Mesendoderm (in vitro differentiated cells): ENCODE measurements around the gene CADM4.
A peak's percentile ranks its signal among the peaks of the same experiment; 100 is the strongest.

ENCODE experiments used
- DNase-seq: peaks from one replicate; pipeline ENCODE4 v3.0.0; 2013
- H2AK5ac ChIP-seq: 2 replicates; pipeline ENCODE4 v1.6.1; 2013; ENCODE audit warnings: low read length, inconsistent platforms
- H2BK120ac ChIP-seq: 2 replicates; pipeline ENCODE4 v1.6.1; 2013; ENCODE audit warnings: low read depth, mild to moderate bottlenecking, low read length, moderate library complexity, mixed read lengths
- H2BK15ac ChIP-seq: replicated peaks from 2 replicates; pipeline ENCODE4 v1.6.1; 2013; ENCODE audit warnings: low read depth, mild to moderate bottlenecking, moderate library complexity
- H2BK5ac ChIP-seq: 2 replicates; pipeline ENCODE4 v1.6.1; 2013; ENCODE audit warnings: low read length, inconsistent platforms
- H3K18ac ChIP-seq: 2 replicates; pipeline ENCODE4 v1.6.1; 2013; ENCODE audit warnings: mild to moderate bottlenecking, low read length, mixed read lengths
- H3K23ac ChIP-seq: one replicate; pipeline ENCODE4 v1.6.1; 2013; ENCODE audit warnings: low read length
- H3K27ac ChIP-seq: 2 replicates; pipeline ENCODE4 v1.5.1; 2013; ENCODE audit warnings: low read depth, mild to moderate bottlenecking, inconsistent platforms, low read length, moderate library complexity
- H3K27me3 ChIP-seq: 2 replicates; pipeline ENCODE4 v1.6.1; 2013; ENCODE audit warnings: low read length, control low read depth, mild to moderate bottlenecking, inconsistent platforms; ENCODE audit not compliant: insufficient read depth, poor library complexity
- H3K36me3 ChIP-seq: 2 replicates; pipeline ENCODE4 v1.6.1; 2013; ENCODE audit warnings: low read length, inconsistent platforms; ENCODE audit not compliant: control insufficient read depth, insufficient read depth
- H3K4ac ChIP-seq: one replicate; pipeline ENCODE4 v1.6.1; 2013; ENCODE audit warnings: low read depth, mild to moderate bottlenecking, low read length, moderate library complexity
- H3K4me1 ChIP-seq: 2 replicates; pipeline ENCODE4 v1.6.1; 2013; ENCODE audit warnings: low read depth, low read length, inconsistent platforms; ENCODE audit not compliant: control insufficient read depth
- H3K4me2 ChIP-seq: 2 replicates; pipeline ENCODE4 v1.6.1; 2013; ENCODE audit warnings: low read length
- H3K4me3 ChIP-seq: 2 replicates; pipeline ENCODE4 v1.5.1; 2013; ENCODE audit warnings: mild to moderate bottlenecking, low read length
- H3K56ac ChIP-seq: one replicate; pipeline ENCODE4 v1.6.1; 2013; ENCODE audit warnings: low read length
- H3K79me1 ChIP-seq: 2 replicates; pipeline ENCODE4 v1.6.1; 2013; ENCODE audit warnings: low read length, inconsistent platforms
- H3K79me2 ChIP-seq: 2 replicates; pipeline ENCODE4 v1.6.1; 2013; ENCODE audit warnings: mild to moderate bottlenecking, low read length; ENCODE audit not compliant: control insufficient read depth, insufficient read depth
- H3K9ac ChIP-seq: 2 replicates; pipeline ENCODE4 v1.6.1; 2013; ENCODE audit warnings: low read length, inconsistent platforms
- H4K5ac ChIP-seq: one replicate; pipeline ENCODE4 v1.6.1; 2013; ENCODE audit warnings: low read length
- H4K8ac ChIP-seq: one replicate; pipeline ENCODE4 v1.6.1; 2013; ENCODE audit warnings: low read depth, mild to moderate bottlenecking, control low read depth, low read length, moderate library complexity
- WGBS: extraction: QIAGEN DNeasy Blood & Tissue Kit; methylation state at CpG from one replicate; pipeline ENCODE4 v1.1.7; 2013; ENCODE audit warnings: low lambda C conversion rate, missing lambda C conversion rate; ENCODE audit not compliant: insufficient coverage; ENCODE audit errors: extremely low coverage; 5-methylcytosine and 5-hydroxymethylcytosine counted together

Gene CADM4

DNA sequence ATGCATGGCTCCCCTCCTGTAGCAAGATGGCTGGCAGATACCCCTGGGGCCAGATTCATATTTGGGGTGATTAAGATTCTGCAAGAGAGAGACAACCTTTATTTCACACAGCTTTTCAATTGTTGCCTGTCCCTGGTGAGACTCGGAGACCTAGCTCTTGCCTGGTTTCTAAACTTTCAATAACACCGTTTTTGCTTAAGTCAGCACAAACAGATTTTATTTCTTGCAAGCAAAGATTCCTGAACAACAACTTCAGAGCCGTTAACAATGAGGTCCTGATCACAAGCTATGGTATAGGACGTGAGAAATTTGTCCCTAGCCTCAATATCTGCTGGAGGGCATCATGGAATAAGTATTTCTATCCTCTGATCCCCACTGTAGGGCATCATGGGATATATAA is 2.9 kb upstream of the CADM4 start:
- Histone ChIP-seq H2AK5ac (no peak overlapping the region), H4K8ac (no peak overlapping the region), H3K23ac (no peak overlapping the region), H3K27me3 (peaks cover 8% of the 10 kb centered on the region), H3K4me2 (no peak overlapping the region), H2BK15ac (no peak overlapping the region), H3K9ac (no peak overlapping the region), H3K36me3 (no peaks in the 10 kb centered on the region), H4K5ac (no peak overlapping the region), H3K56ac (no peak overlapping the region), H2BK120ac (no peak overlapping the region), H3K18ac (no peak overlapping the region), H2BK5ac (no peak overlapping the region), H3K79me2 (no peaks in the 10 kb centered on the region), H3K4ac (no peak overlapping the region), H3K79me1 (no peaks in the 10 kb centered on the region), H3K27ac (no peak overlapping the region), H3K4me1 (no peaks in the 10 kb centered on the region), H3K4me3 (no peak overlapping the region)
- whole genome bisulfite sequencing, result no CpG with 5 or more reads among the region's 4 CpGs
- DNase-seq, result no peak

DNA sequence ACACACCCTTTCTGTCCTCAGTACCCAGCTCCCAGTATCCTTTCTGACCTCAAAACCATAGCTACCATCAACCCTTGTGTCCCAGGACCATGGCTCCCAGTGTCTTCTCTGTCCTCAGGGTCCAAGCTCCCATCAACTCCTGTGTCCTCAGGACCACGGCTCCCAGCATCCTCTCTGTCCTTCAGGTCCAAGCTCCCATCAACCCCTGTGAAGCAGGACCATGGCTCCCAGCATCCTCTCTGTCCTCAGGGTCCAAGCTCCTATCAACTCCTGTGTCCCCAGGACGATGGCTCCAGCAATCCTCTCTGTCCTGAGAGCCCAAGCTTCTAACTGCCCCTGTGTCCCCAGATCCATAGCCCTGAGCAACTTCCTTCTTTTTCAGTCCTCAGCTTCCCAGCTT is 1.7 kb upstream of the CADM4 start:
- Histone ChIP-seq H3K4ac (no peak overlapping the region), H2BK120ac (no peak overlapping the region), H3K23ac (no peak overlapping the region), H4K5ac (no peak overlapping the region), H4K8ac (no peak overlapping the region), H3K79me1 (no peaks in the 10 kb centered on the region), H3K27me3 (peaks cover 8% of the 10 kb centered on the region), H2BK15ac (no peak overlapping the region), H2AK5ac (no peak overlapping the region), H3K9ac (no peak overlapping the region), H3K18ac (no peak overlapping the region), H3K27ac (no peak overlapping the region), H3K4me1 (no peaks in the 10 kb centered on the region), H2BK5ac (no peak overlapping the region), H3K36me3 (no peaks in the 10 kb centered on the region), H3K4me2 (no peak overlapping the region), H3K4me3 (no peak overlapping the region), H3K79me2 (no peaks in the 10 kb centered on the region), H3K56ac (no peak overlapping the region)
- peak; percentile 44 for DNase-seq
- WGBS, result no CpG with 5 or more reads among the region's 2 CpGs

DNA sequence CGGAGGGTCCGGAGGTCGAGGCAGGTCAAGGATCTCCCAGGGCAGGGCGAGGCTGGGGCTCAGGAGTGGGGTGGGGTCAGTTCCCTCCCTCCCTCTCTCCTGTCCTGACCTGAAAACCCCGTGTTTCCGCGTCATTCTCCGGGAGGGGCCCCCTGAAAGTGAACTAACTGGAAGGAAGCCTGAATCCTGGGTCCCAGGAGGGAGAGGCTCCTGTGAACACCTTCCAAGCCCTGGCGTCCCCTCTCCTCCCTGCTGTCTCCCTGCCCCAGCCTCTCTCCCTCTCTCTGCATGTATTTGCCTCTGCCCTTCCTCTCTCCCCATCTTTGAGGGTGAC is 741 bp upstream of the CADM4 start:
- Histone ChIP-seq H3K4me1 (no peaks in the 10 kb centered on the region), H2AK5ac (no peak overlapping the region), H2BK15ac (no peak overlapping the region), H3K23ac (no peak overlapping the region), H3K9ac (peak overlapping the region; percentile 72), H3K18ac (no peak overlapping the region), H3K79me1 (no peaks in the 10 kb centered on the region), H4K8ac (no peak overlapping the region), H3K4me3 (peak overlapping the region; percentile 62), H3K4ac (no peak overlapping the region), H3K56ac (peak overlapping the region; percentile 88), H2BK5ac (no peak overlapping the region), H3K27ac (no peak overlapping the region), H3K79me2 (no peaks in the 10 kb centered on the region), H3K27me3 (peaks cover 8% of the 10 kb centered on the region), H3K4me2 (peak overlapping the region; percentile 86), H3K36me3 (no peaks in the 10 kb centered on the region), H4K5ac (no peak overlapping the region), H2BK120ac (no peak overlapping the region)
- no CpG with 5 or more reads among the region's 9 CpGs for WGBS
- no peak for DNase-seq

DNA sequence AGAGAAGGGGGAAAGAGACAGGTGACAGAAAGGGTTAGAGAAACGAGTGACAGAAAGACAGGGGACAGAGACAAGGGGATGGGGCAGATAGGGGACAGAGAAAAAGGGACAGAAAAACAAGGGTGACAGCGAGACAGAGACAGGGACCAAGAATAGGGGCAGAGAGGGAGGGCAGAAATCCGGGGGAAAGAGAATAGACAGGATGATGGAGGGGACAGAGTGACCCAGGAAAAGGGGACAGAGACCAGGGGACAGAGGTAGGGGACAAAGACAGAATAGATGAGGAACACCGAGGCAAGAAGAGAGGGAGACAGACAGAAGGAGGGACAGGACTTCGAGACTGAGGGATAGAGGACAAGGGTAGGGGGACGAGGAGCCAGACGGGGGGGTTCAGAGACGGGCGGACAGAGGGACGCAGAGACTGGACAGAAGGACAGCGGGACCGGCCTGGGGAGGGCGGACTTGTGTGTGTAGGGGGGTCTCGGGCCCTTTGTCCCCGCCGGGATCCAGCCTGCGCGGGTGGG is 593 bp downstream of the CADM4 start:
- Histone ChIP-seq H3K27ac (no peak overlapping the region), H3K4ac (no peak overlapping the region), H3K23ac (no peak overlapping the region), H3K56ac (peak overlapping the region; percentile 79), H2BK5ac (no peak overlapping the region), H4K8ac (no peak overlapping the region), H3K9ac (peak overlapping the region; percentile 41), H3K4me1 (no peaks in the 10 kb centered on the region), H2BK120ac (no peak overlapping the region), H3K79me2 (no peaks in the 10 kb centered on the region), H3K18ac (peak overlapping the region; percentile 4), H3K4me2 (peak overlapping the region; percentile 54), H3K4me3 (peak overlapping the region; percentile 3), H2BK15ac (no peak overlapping the region), H3K36me3 (no peaks in the 10 kb centered on the region), H2AK5ac (no peak overlapping the region), H3K27me3 (peaks cover 8% of the 10 kb centered on the region), H3K79me1 (no peaks in the 10 kb centered on the region), H4K5ac (no peak overlapping the region)
- WGBS, result no CpG with 5 or more reads among the region's 18 CpGs
- DNase-seq, result no peak

DNA sequence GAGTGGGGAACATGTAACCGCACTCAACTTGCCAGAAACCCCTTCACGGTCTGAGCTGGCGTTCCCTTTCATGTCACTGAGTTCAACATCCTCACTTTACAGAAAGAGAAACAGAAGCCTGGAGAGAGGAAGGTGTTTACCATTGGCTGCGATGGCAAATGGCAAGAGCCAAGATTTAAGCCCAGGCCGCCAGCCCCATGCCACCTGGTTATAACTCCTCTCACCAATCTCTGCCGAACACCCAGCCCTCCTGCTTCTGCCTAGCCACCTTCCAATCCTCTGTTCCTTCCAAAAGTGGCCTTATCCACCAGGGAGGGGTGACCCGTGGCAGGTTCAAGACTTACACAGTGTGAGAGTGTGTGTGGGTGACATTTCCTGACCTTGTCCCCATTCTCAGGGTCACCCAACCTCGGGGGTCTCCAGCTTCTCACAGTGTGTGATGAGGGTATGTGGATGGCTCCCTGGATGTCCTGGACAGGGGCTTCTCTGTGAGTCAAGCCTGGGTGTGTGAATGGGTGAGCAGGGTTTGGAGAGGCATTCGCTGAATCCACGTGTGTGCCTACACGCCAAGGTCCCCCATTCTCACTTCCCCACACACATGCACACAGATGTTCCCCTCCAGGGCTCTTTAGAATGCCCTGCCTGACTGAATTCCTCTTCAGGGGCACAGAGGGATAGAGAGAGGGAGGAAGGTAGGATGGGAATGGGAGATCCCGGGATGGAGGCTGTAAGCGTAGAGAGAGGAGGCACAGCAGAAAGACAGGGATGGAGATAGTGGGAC is 1.2 kb downstream of the CADM4 start:
- H2BK120ac ChIP-seq, result no peak overlapping the region
- no peak overlapping the region for H2BK15ac ChIP-seq
- no peak overlapping the region for H3K4me3 ChIP-seq
- no peak overlapping the region for H3K4ac ChIP-seq
- H3K18ac ChIP-seq, result no peak overlapping the region
- no peak overlapping the region for H2BK5ac ChIP-seq
- no peak for DNase-seq
- H3K4me1 ChIP-seq, result no peaks in the 10 kb centered on the region
- peak overlapping the region; percentile 19 for H3K23ac ChIP-seq
- no CpG with 5 or more reads among the region's 13 CpGs for WGBS
- H3K4me2 ChIP-seq, result no peak overlapping the region
- H3K27me3 ChIP-seq, result peaks cover 8% of the 10 kb centered on the region
- no peak overlapping the region for H3K9ac ChIP-seq
- H4K5ac ChIP-seq, result no peak overlapping the region
- H4K8ac ChIP-seq, result no peak overlapping the region
- H3K36me3 ChIP-seq, result no peaks in the 10 kb centered on the region
- no peak overlapping the region for H3K56ac ChIP-seq
- H2AK5ac ChIP-seq, result no peak overlapping the region
- no peak overlapping the region for H3K27ac ChIP-seq
- no peaks in the 10 kb centered on the region for H3K79me1 ChIP-seq
- no peaks in the 10 kb centered on the region for H3K79me2 ChIP-seq
